SK-N-SH treated with all-trans-retinoic acid at 6 μM for 48 hours (cell line): Measurements from ENCODE around the gene KRTAP9-1.

Experiments
- ATAC-seq: fragments of 200-7000 bp; cut with Tn5 transposase; 3 replicates; pipeline ENCODE4 v1.9.1; 2020; ENCODE audit warnings: mild to moderate bottlenecking, moderate library complexity
- CSDC2 ChIP-seq: fragments of 250-450 bp; sonication (Bioruptor Pico); IDR thresholded peaks from 2 replicates; pipeline ENCODE4 v1.5.0; 2020; ENCODE audit warnings: mild to moderate bottlenecking, moderate library complexity
- ISL1 ChIP-seq: fragments of 250-450 bp; sonication (Bioruptor Pico); IDR thresholded peaks from 2 replicates; pipeline ENCODE4 v2.1.2; 2022; ENCODE audit warnings: mild to moderate bottlenecking, moderate library complexity
- PPARA ChIP-seq: fragments of 250-450 bp; sonication (Bioruptor Pico); IDR thresholded peaks from 2 replicates; pipeline ENCODE4 v1.5.0; 2020; ENCODE audit warnings: mild to moderate bottlenecking, borderline replicate concordance
- RARB ChIP-seq: fragments of 250-450 bp; sonication (Bioruptor Pico); IDR thresholded peaks from 2 replicates; pipeline ENCODE4 v1.8.0; 2021; ENCODE audit warnings: mild to moderate bottlenecking, moderate library complexity
- SNAI2 ChIP-seq: fragments of 250-450 bp; sonication (Bioruptor Pico); IDR thresholded peaks from 2 replicates; pipeline ENCODE4 v1.5.0; 2020; ENCODE audit warnings: mild to moderate bottlenecking, moderate library complexity
- TCF4 ChIP-seq: fragments of 250-450 bp; sonication (Bioruptor Pico); IDR thresholded peaks from 2 replicates; pipeline ENCODE4 v1.8.0; 2021; ENCODE audit warnings: mild to moderate bottlenecking, moderate library complexity, borderline replicate concordance
- TOX ChIP-seq: fragments of 250-450 bp; sonication (Bioruptor Pico); IDR thresholded peaks from 2 replicates; pipeline ENCODE4 v1.8.0; 2021; ENCODE audit warnings: mild to moderate bottlenecking, moderate library complexity, borderline replicate concordance
- ZC3H10 ChIP-seq: fragments of 250-450 bp; sonication (Bioruptor Pico); IDR thresholded peaks from 2 replicates; pipeline ENCODE4 v1.5.1; 2021; ENCODE audit warnings: mild to moderate bottlenecking, moderate library complexity
- ZFP3 ChIP-seq: fragments of 250-450 bp; sonication (Bioruptor Pico); IDR thresholded peaks from 2 replicates; pipeline ENCODE4 v1.5.0; 2020; ENCODE audit warnings: mild to moderate bottlenecking, moderate library complexity
- ZFP30 ChIP-seq: fragments of 450-650 bp; formaldehyde crosslinking; IDR thresholded peaks from 2 replicates; pipeline ENCODE4 v1.5.0; 2022; ENCODE audit warnings: mild to moderate bottlenecking, moderate library complexity
- ZNF565 ChIP-seq: fragments of 450-650 bp; formaldehyde crosslinking; conservative IDR thresholded peaks from 2 replicates; pipeline ENCODE4 v1.5.0; 2020; ENCODE audit warnings: low read depth, mild to moderate bottlenecking, moderate library complexity
- ZNF70 ChIP-seq: fragments of 450-650 bp; formaldehyde crosslinking; IDR thresholded peaks from 2 replicates; pipeline ENCODE4 v1.5.0; 2020; ENCODE audit warnings: mild to moderate bottlenecking, moderate library complexity
- TF ChIP-seq, protein P1 (sequence below): fragments of 250-450 bp; sonication (Bioruptor Pico); IDR thresholded peaks from 2 replicates; pipeline ENCODE4 v1.5.0; 2020; ENCODE audit warnings: mild to moderate bottlenecking, moderate library complexity
- TF ChIP-seq, protein P2 (sequence below): fragments of 250-450 bp; sonication (Bioruptor Pico); IDR thresholded peaks from 2 replicates; pipeline ENCODE4 v1.8.0; 2021; ENCODE audit warnings: low read depth, mild to moderate bottlenecking, moderate library complexity, borderline replicate concordance
- TF ChIP-seq, protein P3 (sequence below): fragments of 250-450 bp; sonication (Bioruptor Pico); IDR thresholded peaks from 2 replicates; pipeline ENCODE4 v1.5.1; 2020; ENCODE audit warnings: low read depth, mild to moderate bottlenecking, moderate library complexity
- TF ChIP-seq, protein P4 (sequence below): fragments of 250-450 bp; sonication (Bioruptor Pico); IDR thresholded peaks from 2 replicates; pipeline ENCODE4 v1.8.0; 2020; ENCODE audit warnings: mild to moderate bottlenecking, moderate library complexity, borderline replicate concordance
- TF ChIP-seq, protein P5 (sequence below): fragments of 250-450 bp; sonication (Bioruptor Pico); IDR thresholded peaks from 2 replicates; pipeline ENCODE4 v1.5.1; 2021; ENCODE audit warnings: mild to moderate bottlenecking, moderate library complexity

The KRTAP9-1 gene

DNA sequence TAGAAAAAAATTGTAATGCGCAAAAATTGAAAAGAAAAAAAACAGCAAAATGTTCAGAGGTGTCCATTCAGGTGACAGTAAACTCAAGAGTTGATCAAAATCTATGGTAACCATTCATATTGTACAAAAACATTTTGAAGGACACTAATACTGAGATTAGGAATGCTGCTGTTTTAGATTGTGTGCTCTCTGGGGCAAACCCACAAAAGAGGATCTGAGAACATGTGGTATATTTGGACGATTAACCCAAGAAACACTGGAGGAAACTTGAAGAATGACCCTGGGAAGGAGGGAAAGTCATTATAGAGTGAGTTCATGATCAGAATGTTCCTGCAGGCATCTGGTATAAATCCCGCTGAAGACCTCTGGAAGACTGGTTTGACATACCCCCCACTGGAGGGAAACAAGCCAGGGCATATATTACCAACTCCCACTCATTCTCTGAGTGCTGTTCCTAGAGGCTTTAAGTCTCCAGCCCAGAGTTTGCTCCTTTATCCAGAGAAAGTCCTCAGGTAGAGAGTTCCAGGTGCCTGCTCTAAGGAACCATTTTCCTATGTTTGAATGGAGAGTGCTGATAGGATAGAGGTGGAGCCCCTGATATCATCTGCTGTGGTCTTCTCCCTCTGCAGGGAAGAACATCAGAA is 12.8 kb upstream of the KRTAP9-1 start (continued):
- TF ChIP-seq, protein P1, sequence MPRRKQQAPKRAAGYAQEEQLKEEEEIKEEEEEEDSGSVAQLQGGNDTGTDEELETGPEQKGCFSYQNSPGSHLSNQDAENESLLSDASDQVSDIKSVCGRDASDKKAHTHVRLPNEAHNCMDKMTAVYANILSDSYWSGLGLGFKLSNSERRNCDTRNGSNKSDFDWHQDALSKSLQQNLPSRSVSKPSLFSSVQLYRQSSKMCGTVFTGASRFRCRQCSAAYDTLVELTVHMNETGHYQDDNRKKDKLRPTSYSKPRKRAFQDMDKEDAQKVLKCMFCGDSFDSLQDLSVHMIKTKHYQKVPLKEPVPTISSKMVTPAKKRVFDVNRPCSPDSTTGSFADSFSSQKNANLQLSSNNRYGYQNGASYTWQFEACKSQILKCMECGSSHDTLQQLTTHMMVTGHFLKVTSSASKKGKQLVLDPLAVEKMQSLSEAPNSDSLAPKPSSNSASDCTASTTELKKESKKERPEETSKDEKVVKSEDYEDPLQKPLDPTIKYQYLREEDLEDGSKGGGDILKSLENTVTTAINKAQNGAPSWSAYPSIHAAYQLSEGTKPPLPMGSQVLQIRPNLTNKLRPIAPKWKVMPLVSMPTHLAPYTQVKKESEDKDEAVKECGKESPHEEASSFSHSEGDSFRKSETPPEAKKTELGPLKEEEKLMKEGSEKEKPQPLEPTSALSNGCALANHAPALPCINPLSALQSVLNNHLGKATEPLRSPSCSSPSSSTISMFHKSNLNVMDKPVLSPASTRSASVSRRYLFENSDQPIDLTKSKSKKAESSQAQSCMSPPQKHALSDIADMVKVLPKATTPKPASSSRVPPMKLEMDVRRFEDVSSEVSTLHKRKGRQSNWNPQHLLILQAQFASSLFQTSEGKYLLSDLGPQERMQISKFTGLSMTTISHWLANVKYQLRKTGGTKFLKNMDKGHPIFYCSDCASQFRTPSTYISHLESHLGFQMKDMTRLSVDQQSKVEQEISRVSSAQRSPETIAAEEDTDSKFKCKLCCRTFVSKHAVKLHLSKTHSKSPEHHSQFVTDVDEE (CRISPR knock-in tag) = no peak
- TF ChIP-seq CSDC2 = no peak
- TF ChIP-seq, protein P2, sequence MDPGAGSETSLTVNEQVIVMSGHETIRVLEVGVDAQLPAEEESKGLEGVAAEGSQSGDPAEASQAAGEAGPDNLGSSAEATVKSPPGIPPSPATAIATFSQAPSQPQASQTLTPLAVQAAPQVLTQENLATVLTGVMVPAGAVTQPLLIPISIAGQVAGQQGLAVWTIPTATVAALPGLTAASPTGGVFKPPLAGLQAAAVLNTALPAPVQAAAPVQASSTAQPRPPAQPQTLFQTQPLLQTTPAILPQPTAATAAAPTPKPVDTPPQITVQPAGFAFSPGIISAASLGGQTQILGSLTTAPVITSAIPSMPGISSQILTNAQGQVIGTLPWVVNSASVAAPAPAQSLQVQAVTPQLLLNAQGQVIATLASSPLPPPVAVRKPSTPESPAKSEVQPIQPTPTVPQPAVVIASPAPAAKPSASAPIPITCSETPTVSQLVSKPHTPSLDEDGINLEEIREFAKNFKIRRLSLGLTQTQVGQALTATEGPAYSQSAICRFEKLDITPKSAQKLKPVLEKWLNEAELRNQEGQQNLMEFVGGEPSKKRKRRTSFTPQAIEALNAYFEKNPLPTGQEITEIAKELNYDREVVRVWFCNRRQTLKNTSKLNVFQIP (CRISPR knock-in tag) = no peak
- no peak for TF ChIP-seq ZFP30 (CRISPR knock-in tag)
- no peak for TF ChIP-seq TCF4 (CRISPR knock-in tag)
- no peak for TF ChIP-seq ZC3H10
- TF ChIP-seq, protein P3, sequence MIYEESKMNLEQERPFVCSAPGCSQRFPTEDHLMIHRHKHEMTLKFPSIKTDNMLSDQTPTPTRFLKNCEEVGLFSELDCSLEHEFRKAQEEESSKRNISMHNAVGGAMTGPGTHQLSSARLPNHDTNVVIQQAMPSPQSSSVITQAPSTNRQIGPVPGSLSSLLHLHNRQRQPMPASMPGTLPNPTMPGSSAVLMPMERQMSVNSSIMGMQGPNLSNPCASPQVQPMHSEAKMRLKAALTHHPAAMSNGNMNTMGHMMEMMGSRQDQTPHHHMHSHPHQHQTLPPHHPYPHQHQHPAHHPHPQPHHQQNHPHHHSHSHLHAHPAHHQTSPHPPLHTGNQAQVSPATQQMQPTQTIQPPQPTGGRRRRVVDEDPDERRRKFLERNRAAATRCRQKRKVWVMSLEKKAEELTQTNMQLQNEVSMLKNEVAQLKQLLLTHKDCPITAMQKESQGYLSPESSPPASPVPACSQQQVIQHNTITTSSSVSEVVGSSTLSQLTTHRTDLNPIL (CRISPR knock-in tag) = no peak
- TF ChIP-seq, all 23 proteins: peak for 0

DNA sequence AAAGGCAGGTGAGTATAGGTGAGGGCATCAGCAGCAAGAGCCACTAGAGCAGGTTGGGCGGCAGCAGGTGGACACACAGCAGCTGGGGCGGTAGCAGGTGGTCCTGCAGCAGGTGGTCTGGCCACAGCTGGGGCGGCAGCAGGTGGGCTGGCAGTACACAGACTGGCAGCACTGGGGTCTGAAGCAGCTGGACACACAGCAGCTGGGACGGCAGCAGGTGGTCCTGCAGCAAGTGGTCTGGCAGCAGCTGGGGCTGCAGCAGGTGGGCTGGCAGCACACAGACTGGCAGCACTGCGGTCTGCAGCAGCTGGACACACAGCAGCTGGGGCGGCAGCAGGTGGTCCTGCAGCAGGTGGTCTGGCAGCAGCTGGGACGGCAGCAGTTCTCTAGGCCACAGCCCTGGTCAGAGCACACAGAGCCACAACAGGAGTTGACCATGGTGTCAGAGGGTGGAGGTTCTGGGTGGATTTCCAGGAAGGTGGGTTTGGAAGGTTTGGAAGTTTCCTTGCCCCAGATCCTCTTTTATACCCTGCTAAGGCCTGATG is 11.9 kb upstream of the KRTAP9-1 start, which contains the start of gene KRTAP4-2:
Gene KRTAP4-2, minus strand, starts transcription at position 495 of the 545 bp plus-strand sequence. Its CDS starts 57 bp downstream, at position 438.
- TF ChIP-seq CSDC2 = no peak
- no peak for TF ChIP-seq ZFP3
- TF ChIP-seq, protein P1 (CRISPR knock-in tag) = no peak
- no peak for TF ChIP-seq TOX
- TF ChIP-seq, protein P4, sequence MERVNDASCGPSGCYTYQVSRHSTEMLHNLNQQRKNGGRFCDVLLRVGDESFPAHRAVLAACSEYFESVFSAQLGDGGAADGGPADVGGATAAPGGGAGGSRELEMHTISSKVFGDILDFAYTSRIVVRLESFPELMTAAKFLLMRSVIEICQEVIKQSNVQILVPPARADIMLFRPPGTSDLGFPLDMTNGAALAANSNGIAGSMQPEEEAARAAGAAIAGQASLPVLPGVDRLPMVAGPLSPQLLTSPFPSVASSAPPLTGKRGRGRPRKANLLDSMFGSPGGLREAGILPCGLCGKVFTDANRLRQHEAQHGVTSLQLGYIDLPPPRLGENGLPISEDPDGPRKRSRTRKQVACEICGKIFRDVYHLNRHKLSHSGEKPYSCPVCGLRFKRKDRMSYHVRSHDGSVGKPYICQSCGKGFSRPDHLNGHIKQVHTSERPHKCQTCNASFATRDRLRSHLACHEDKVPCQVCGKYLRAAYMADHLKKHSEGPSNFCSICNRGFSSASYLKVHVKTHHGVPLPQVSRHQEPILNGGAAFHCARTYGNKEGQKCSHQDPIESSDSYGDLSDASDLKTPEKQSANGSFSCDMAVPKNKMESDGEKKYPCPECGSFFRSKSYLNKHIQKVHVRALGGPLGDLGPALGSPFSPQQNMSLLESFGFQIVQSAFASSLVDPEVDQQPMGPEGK (CRISPR knock-in tag) = no peak
- TF ChIP-seq ZNF70 = no peak
- TF ChIP-seq, protein P5, sequence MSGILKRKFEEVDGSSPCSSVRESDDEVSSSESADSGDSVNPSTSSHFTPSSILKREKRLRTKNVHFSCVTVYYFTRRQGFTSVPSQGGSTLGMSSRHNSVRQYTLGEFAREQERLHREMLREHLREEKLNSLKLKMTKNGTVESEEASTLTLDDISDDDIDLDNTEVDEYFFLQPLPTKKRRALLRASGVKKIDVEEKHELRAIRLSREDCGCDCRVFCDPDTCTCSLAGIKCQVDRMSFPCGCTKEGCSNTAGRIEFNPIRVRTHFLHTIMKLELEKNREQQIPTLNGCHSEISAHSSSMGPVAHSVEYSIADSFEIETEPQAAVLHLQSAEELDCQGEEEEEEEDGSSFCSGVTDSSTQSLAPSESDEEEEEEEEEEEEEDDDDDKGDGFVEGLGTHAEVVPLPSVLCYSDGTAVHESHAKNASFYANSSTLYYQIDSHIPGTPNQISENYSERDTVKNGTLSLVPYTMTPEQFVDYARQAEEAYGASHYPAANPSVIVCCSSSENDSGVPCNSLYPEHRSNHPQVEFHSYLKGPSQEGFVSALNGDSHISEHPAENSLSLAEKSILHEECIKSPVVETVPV (CRISPR knock-in tag) = no peak
- ATAC-seq = no peak

DNA sequence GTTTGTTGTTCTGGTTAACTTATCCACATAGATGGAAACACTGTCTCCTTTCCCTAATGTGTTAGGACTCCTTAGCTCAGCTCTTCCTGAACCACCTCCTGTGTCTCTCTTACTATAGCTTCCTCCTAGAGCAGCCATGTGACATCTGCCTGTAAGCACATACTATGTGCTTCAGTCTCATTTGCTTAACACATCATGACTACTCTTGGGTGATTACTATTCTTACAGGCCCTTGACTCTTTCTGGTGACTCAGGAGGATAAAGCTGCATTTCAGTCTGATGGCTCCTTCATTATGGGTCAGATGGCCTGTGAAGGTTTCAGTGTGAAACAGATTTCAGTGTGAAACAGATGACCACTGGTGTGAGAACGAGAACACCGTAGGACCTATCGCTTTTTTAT is 11.3 kb upstream of the KRTAP9-1 start:
- ATAC-seq = no peak
- TF ChIP-seq PPARA (CRISPR knock-in tag) = no peak
- no peak for TF ChIP-seq RARB (CRISPR knock-in tag)
- no peak for TF ChIP-seq ISL1 (CRISPR knock-in tag)
- TF ChIP-seq, protein P2 (CRISPR knock-in tag) = no peak
- no peak for TF ChIP-seq ZFP30 (CRISPR knock-in tag)
- TF ChIP-seq, protein P3 (CRISPR knock-in tag) = no peak
- no peak for TF ChIP-seq CSDC2
- no peak for TF ChIP-seq ZFP3
- TF ChIP-seq SNAI2 = no peak
- TF ChIP-seq ZNF565 = no peak
- TF ChIP-seq, protein P5 (CRISPR knock-in tag) = no peak
